Epithelial cell of proximal tubule (primary cell): Measurements from ENCODE around the gene KIAA0930. TPM values are rescaled to one million over a fixed set of nuclear protein-coding genes. Genes with fewer than 3 reads are reported as not detected.

Source experiments
- DNase-seq: peaks from one replicate; pipeline ENCODE4 v3.0.0-alpha.2; 2011; ENCODE audit warnings: low read depth
- H3K4me3 ChIP-seq: 2 replicates; pipeline ENCODE4 v1.5.1; 2011; ENCODE audit warnings: low read depth, mild to moderate bottlenecking, low read length
- total RNA-seq: library from RNA; depleted of rRNA; stranded (reverse); fragments of >200 nt; gene quantifications from 2 replicates; pipeline ENCODE4 v1.2.3, GENCODE V29; 2015
- TF ChIP-seq, protein P1 (sequence below): conservative IDR thresholded peaks from 2 replicates; pipeline ENCODE4 v1.5.1; 2012; ENCODE audit warnings: low read depth, mild to moderate bottlenecking, low read length

Gene KIAA0930
- total RNA-seq, 1 donor from 2014 or later: 33.2 TPM

DNA sequence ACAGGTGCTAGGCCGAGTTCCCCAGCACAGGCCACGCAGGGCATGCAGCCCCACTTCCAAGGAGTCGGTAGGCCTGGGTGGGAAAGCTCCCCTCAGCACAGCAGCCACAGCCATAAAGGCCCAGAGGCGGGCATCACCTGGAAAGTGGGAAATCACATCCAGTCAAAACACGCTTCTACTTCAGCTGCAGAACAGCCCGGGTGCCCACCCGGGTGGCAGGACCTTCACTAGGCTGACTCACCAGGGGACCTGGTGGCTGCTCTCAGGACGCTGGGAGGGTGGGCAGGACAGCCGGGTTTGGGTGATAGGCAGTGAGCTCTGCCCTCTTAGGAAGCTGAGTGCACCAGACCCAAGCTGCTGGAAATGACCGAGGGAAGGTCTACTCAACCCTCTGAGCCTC lies 7.3 kb downstream of the KIAA0930 start:
- no peak for DNase-seq
- TF ChIP-seq, protein P1, sequence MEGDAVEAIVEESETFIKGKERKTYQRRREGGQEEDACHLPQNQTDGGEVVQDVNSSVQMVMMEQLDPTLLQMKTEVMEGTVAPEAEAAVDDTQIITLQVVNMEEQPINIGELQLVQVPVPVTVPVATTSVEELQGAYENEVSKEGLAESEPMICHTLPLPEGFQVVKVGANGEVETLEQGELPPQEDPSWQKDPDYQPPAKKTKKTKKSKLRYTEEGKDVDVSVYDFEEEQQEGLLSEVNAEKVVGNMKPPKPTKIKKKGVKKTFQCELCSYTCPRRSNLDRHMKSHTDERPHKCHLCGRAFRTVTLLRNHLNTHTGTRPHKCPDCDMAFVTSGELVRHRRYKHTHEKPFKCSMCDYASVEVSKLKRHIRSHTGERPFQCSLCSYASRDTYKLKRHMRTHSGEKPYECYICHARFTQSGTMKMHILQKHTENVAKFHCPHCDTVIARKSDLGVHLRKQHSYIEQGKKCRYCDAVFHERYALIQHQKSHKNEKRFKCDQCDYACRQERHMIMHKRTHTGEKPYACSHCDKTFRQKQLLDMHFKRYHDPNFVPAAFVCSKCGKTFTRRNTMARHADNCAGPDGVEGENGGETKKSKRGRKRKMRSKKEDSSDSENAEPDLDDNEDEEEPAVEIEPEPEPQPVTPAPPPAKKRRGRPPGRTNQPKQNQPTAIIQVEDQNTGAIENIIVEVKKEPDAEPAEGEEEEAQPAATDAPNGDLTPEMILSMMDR: no peak
- no peak overlapping the region for H3K4me3 ChIP-seq

GRCh38 chr22:45231293-45231692 lies 9.4 kb downstream of the KIAA0930 start:
- no peak for DNase-seq
- no peak overlapping the region for H3K4me3 ChIP-seq
- TF ChIP-seq, protein P1: no peak

GRCh38 chr22:45230026-45230721 lies 10.5 kb downstream of the KIAA0930 start:
- no peak overlapping the region for H3K4me3 ChIP-seq
- no peak for DNase-seq
- TF ChIP-seq, protein P1: no peak

GRCh38 chr22:45229181-45229580 lies 11.5 kb downstream of the KIAA0930 start:
- no peak for DNase-seq
- no peak overlapping the region for H3K4me3 ChIP-seq
- TF ChIP-seq, protein P1: no peak

- TF ChIP-seq, protein P1: no peak
- DNase-seq: no peak
- H3K4me3 ChIP-seq: no peak overlapping the region
These were observed 12.3 kb downstream of the KIAA0930 start for GRCh38 chr22:45228401-45228754.

GRCh38 chr22:45227645-45228400 lies 12.9 kb downstream of the KIAA0930 start:
- no peak overlapping the region for H3K4me3 ChIP-seq
- DNase-seq: no peak
- TF ChIP-seq, protein P1: no peak
